GM18951 (cell line): Measurements from ENCODE around the gene DNAAF5.

Experiments used
- POLR2A ChIP-seq: IDR thresholded peaks from 4 replicates; pipeline ENCODE4 v1.6.1; 2011; ENCODE audit warnings: mild to moderate bottlenecking; ENCODE audit not compliant: insufficient read length, insufficient read depth; ENCODE audit errors: extremely low read depth
- in situ Hi-C: fragments of 300-500 bp; cut with MboI; formaldehyde crosslinking; loops from one replicate; pipeline ENCODE4 v1.12.0; 2022; ENCODE audit warnings: low sequenced_read_pairs, mixed read lengths, inconsistent platforms; ENCODE audit not compliant: unreplicated experiment

Gene DNAAF5

GRCh38 chr7:726084-726853 lies at the start of gene DNAAF5:
Gene DNAAF5, plus strand, starts transcription at chr7:726699. Its CDS starts 22 bp downstream, at chr7:726721.
- in situ Hi-C loops = no loop called here
- peak; percentile 60 for TF ChIP-seq POLR2A

GRCh38 chr7:676972-677385 lies 49.5 kb upstream of the DNAAF5 start:
- TF ChIP-seq POLR2A = no peak
- in situ Hi-C loops = no loop called here

GRCh38 chr7:680411-681127 lies 45.9 kb upstream of the DNAAF5 start:
- in situ Hi-C loops = no loop called here
- TF ChIP-seq POLR2A = no peak

GRCh38 chr7:681551-682307 lies 44.8 kb upstream of the DNAAF5 start:
- TF ChIP-seq POLR2A = no peak
- in situ Hi-C loops = no loop called here

- no peak for TF ChIP-seq POLR2A
- in situ Hi-C loops = no loop called here
These were observed 43.7 kb upstream of the DNAAF5 start for GRCh38 chr7:682810-683209.

GRCh38 chr7:683526-684205 lies 42.8 kb upstream of the DNAAF5 start:
- TF ChIP-seq POLR2A = no peak
- in situ Hi-C loops = no loop called here

- TF ChIP-seq POLR2A = no peak
- in situ Hi-C loops = no loop called here
These were observed 42.1 kb upstream of the DNAAF5 start for GRCh38 chr7:684416-684815.

GRCh38 chr7:685540-685939 lies 41.0 kb upstream of the DNAAF5 start:
- TF ChIP-seq POLR2A = no peak
- in situ Hi-C loops = no loop called here

- no peak for TF ChIP-seq POLR2A
- in situ Hi-C loops = no loop called here
These were observed 35.8 kb upstream of the DNAAF5 start for GRCh38 chr7:690478-691360.

- in situ Hi-C loops = no loop called here
These were observed 35.0 kb upstream of the DNAAF5 start for GRCh38 chr7:691361-692045.

GRCh38 chr7:693280-693679 lies 33.2 kb upstream of the DNAAF5 start:
- in situ Hi-C loops = no loop called here
- TF ChIP-seq POLR2A = no peak

More at GRCh38 chr7:691361-692045, 35.0 kb upstream of the DNAAF5 start:
- TF ChIP-seq POLR2A = no peak
